NCI-H460 (cell line): ENCODE measurements around the gene INSYN1. TPM values are rescaled to one million over a fixed set of nuclear protein-coding genes. Genes with fewer than 3 reads are reported as not detected.

ENCODE experiments used
- DNase-seq: peaks from one replicate; pipeline ENCODE4 v3.0.0-alpha.2; 2016; ENCODE audit warnings: low read depth; ENCODE audit errors: extremely low read depth
- total RNA-seq: library from RNA; depleted of rRNA; stranded (reverse); fragments of >200 nt; shearing (Covaris generic); gene quantifications from 2 replicates; pipeline ENCODE4 v1.2.3, GENCODE V29; 2014

The INSYN1 gene
- total RNA-seq, 1 experiment from 2014 or later, result 0.02 TPM

GRCh38 chr15:73779974-73780373 is 26.8 kb upstream of the INSYN1 start:
- no peak for DNase-seq

- DNase-seq, result no peak
Measured at GRCh38 chr15:73777741-73778140, 24.6 kb upstream of the INSYN1 start.

- DNase-seq, result no peak
Measured at GRCh38 chr15:73773428-73773827, 20.3 kb upstream of the INSYN1 start.

- DNase-seq, result no peak
Measured at GRCh38 chr15:73771385-73772045, 18.4 kb upstream of the INSYN1 start.

- no peak for DNase-seq
Measured at GRCh38 chr15:73770050-73770449, 16.9 kb upstream of the INSYN1 start.

- no peak for DNase-seq
Measured at GRCh38 chr15:73767806-73768501, 14.8 kb upstream of the INSYN1 start.

- no peak for DNase-seq
Measured at GRCh38 chr15:73766598-73766997, 13.4 kb upstream of the INSYN1 start.

GRCh38 chr15:73765778-73766177 is 12.6 kb upstream of the INSYN1 start:
- no peak for DNase-seq

GRCh38 chr15:73763931-73764330 is 10.8 kb upstream of the INSYN1 start:
- DNase-seq, result no peak

- no peak for DNase-seq
Measured at GRCh38 chr15:73760330-73761329, 7.5 kb upstream of the INSYN1 start.

GRCh38 chr15:73758461-73758860 is 5.3 kb upstream of the INSYN1 start:
- DNase-seq, result no peak

GRCh38 chr15:73757571-73757970 is 4.4 kb upstream of the INSYN1 start:
- no peak for DNase-seq

GRCh38 chr15:73756947-73757513 is 3.9 kb upstream of the INSYN1 start:
- no peak for DNase-seq

- no peak for DNase-seq
Measured at GRCh38 chr15:73756390-73756789, 3.2 kb upstream of the INSYN1 start.

GRCh38 chr15:73755946-73756345 is 2.8 kb upstream of the INSYN1 start:
- no peak for DNase-seq

GRCh38 chr15:73755481-73755880 is 2.3 kb upstream of the INSYN1 start:
- DNase-seq, result no peak

GRCh38 chr15:73754461-73754860 is 1.3 kb upstream of the INSYN1 start:
- DNase-seq, result no peak

GRCh38 chr15:73752806-73753193 is 351 bp downstream of the INSYN1 start:
- no peak for DNase-seq

- no peak for DNase-seq
Measured at GRCh38 chr15:73751899-73752805, 999 bp downstream of the INSYN1 start.

- DNase-seq, result no peak
Measured at GRCh38 chr15:73751511-73751898, 1.6 kb downstream of the INSYN1 start.
